ENCODE data around the gene SLC16A1.

DNA sequence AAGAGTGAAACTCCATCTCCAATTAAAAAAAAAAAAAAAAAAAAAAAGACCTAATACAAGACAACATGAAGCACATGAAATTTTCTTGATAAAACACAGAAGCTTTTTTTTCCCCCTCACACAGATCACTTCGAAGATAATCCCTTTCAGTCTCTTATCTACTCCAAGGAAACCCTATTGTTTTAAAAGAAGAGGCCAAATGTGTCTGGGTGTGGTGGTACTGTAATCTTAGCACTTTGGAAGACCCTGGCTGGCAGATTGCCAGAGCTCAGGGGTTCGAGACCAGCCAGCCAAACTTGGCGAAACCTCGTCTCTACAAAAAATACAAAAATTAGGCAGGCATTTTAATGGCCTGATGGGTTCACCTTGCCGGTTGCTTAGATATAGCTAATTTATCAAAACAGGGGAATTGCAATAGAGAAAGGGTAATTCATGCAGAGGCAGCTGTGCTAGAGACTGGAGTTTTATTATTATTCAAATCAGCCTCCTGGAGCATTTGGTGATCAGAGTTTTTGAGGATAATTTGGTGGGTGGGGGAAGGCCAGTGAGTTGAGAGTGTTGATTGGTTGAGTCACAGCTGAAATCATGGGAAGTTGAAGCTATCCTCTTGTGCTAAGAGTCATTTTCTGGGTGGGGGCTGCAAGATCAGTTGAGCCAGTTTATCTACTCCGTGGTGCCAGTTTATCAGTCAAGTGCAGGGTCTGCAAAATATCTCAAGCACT is 62.5 kb downstream of the SLC16A1 start:
- TF ChIP-seq, protein P1, sequence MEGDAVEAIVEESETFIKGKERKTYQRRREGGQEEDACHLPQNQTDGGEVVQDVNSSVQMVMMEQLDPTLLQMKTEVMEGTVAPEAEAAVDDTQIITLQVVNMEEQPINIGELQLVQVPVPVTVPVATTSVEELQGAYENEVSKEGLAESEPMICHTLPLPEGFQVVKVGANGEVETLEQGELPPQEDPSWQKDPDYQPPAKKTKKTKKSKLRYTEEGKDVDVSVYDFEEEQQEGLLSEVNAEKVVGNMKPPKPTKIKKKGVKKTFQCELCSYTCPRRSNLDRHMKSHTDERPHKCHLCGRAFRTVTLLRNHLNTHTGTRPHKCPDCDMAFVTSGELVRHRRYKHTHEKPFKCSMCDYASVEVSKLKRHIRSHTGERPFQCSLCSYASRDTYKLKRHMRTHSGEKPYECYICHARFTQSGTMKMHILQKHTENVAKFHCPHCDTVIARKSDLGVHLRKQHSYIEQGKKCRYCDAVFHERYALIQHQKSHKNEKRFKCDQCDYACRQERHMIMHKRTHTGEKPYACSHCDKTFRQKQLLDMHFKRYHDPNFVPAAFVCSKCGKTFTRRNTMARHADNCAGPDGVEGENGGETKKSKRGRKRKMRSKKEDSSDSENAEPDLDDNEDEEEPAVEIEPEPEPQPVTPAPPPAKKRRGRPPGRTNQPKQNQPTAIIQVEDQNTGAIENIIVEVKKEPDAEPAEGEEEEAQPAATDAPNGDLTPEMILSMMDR (IDR thresholded peaks at IDR 0.05; ENCODE audit: insufficient read depth, low read length) = no peak
- TF ChIP-seq REST (IDR thresholded peaks at IDR 0.05; ENCODE audit: insufficient replicate concordance, low read depth) (no peak), SPI1 (IDR thresholded peaks at IDR 0.05; ENCODE audit: borderline replicate concordance, low read depth) (no peak)
